D721Med (cell line): ENCODE measurements around the gene SBF2.
"Not testable (repeated sequence)": the region's sequence is repeated elsewhere in the genome, so short reads cannot be mapped to it uniquely, and the experiment has no call there.

Experiments
- DNase-seq: peaks from one replicate; pipeline ENCODE4 v3.0.0; 2011; ENCODE audit warnings: low spot score; ENCODE audit not compliant: insufficient read length
- FAIRE-seq: peaks from 2 replicates; lab custom pipeline; 2011; peaks lifted over from hg19 to GRCh38; lab: Jason Lieb, UNC
- TF ChIP-seq, protein P1 (sequence below): IDR thresholded peaks from 2 replicates; pipeline ENCODE4 v1.5.1; 2012; ENCODE audit warnings: mild to moderate bottlenecking, control low read depth; ENCODE audit not compliant: insufficient read depth; ENCODE audit errors: missing control alignments

SBF2 gene

DNA sequence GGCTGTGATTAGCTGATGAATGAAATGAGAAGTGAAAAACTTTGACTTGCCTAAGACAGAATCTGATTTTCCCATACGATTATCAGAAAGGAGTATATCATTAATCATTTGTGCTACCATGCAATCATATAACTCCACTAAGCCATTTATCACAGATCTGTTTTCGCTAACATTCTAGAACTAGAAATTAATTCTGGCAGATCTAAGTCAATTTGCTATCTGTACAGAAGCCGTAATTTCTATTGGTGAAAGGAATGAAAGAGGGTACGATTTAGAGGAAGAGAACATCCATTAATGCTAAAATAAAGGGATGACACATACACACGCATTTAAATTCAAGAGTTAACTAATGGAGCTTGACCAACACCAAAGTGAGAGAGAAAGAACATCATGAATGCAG, 201.6 kb downstream of the SBF2 start:
- TF ChIP-seq, protein P1, sequence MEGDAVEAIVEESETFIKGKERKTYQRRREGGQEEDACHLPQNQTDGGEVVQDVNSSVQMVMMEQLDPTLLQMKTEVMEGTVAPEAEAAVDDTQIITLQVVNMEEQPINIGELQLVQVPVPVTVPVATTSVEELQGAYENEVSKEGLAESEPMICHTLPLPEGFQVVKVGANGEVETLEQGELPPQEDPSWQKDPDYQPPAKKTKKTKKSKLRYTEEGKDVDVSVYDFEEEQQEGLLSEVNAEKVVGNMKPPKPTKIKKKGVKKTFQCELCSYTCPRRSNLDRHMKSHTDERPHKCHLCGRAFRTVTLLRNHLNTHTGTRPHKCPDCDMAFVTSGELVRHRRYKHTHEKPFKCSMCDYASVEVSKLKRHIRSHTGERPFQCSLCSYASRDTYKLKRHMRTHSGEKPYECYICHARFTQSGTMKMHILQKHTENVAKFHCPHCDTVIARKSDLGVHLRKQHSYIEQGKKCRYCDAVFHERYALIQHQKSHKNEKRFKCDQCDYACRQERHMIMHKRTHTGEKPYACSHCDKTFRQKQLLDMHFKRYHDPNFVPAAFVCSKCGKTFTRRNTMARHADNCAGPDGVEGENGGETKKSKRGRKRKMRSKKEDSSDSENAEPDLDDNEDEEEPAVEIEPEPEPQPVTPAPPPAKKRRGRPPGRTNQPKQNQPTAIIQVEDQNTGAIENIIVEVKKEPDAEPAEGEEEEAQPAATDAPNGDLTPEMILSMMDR, result no peak
- FAIRE-seq, result no peak
- no peak for DNase-seq

GRCh38 chr11:10091314-10092045, 202.5 kb downstream of the SBF2 start:
- DNase-seq, result no peak

DNA sequence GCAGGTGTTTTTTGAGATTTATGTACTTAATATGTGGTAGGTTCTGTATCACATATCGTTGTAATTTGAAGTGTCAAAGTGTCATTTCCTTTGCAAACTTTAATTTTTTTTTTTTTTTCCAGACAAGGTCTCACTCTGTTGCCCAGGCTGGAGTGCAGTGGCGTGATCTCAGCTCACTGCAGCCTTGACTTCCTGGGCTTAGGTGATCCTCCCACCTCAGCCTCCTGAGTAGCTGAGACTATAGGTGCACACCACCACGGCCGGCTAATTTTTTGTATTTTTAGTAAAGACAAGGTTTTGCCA, 206.1 kb downstream of the SBF2 start:
- not testable (repeated sequence) for FAIRE-seq, DNase-seq

More at GRCh38 chr11:10091314-10092045, 202.5 kb downstream of the SBF2 start:
- FAIRE-seq, result no peak
- TF ChIP-seq, protein P1, result no peak

DNA sequence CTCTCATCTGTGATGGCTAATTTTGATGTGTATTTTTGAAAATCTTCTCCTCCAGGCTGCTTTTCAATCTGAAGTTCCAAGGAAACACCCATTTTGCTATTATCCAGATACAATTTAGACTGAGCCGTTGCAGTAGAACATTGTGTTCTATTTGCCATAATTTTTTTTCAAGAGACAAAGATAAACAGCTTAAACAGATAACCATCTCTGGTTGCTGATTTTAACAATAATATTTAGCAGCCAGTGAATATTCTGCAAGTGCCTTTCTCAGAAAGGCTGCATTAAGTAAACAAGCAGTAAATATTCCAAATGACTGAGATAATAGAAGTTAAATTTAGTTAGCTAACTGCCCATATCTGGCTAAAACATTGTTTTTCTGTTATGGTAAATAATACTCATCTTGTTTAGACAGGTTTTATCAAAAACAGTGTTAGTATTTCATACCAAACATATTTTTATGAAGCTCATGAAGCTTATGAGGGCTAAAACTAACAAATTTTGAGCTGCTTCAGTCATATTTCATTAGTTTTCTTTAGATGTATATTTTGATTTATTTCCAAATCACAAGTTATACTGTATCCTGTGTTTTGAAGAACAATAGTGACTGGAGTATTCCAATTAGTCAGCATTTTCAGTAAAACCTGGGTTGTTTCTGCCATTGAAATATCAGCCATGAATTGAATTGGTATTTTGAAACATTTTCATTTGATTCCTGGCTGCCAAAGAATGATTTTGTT, 206.7 kb downstream of the SBF2 start:
- TF ChIP-seq, protein P1, result no peak
- FAIRE-seq (no peak), DNase-seq (no peak)

GRCh38 chr11:10080138-10080537, 213.9 kb downstream of the SBF2 start:
- TF ChIP-seq, protein P1, result no peak
- FAIRE-seq (no peak), DNase-seq (no peak)

GRCh38 chr11:10076458-10077141, 217.4 kb downstream of the SBF2 start:
- TF ChIP-seq, protein P1, result peak; percentile 48
- DNase-seq (no peak), FAIRE-seq (no peak)

GRCh38 chr11:10075141-10075540, 218.9 kb downstream of the SBF2 start:
- TF ChIP-seq, protein P1, result no peak
- DNase-seq (no peak), FAIRE-seq (peak; percentile 48)
